Mucosa of gallbladder (tissue), 1 donor: Measurements from ENCODE around the gene MINAR1. TPM values are rescaled to one million over a fixed set of nuclear protein-coding genes. Genes with fewer than 3 reads are reported as not detected.
"Not testable (repeated sequence)": the region's sequence is repeated elsewhere in the genome, so short reads cannot be mapped to it uniquely, and the experiment has no call there.

ENCODE experiments used
- DNase-seq: peaks from one replicate; pipeline ENCODE4 v3.0.0-alpha.2; 2020; ENCODE audit warnings: low spot score
- total RNA-seq: library from RNA; stranded (reverse); gene quantifications from one replicate; pipeline ENCODE4 v1.2.1, GENCODE V29; 2021
- donor health status: DM: no; HTN: no; CAD: no.

The MINAR1 gene
- total RNA-seq, result 0.32 TPM

GRCh38 chr15:79431636-79432344, at the start of gene MINAR1:
TSS of gene MINAR1 (plus strand) at chr15:79432336. CDS start at chr15:79456148, 23,812 bp downstream.
- DNase-seq, result no peak

GRCh38 chr15:79394231-79394630, 37.9 kb upstream of the MINAR1 start:
- DNase-seq, result no peak

- DNase-seq, result no peak
These were observed 35.3 kb upstream of the MINAR1 start for GRCh38 chr15:79396850-79397249.

- DNase-seq, result no peak
These were observed 34.7 kb upstream of the MINAR1 start for GRCh38 chr15:79397269-79397910.

GRCh38 chr15:79399606-79400005, 32.5 kb upstream of the MINAR1 start:
- no peak for DNase-seq

GRCh38 chr15:79400650-79401049, 31.5 kb upstream of the MINAR1 start:
- DNase-seq, result no peak

GRCh38 chr15:79401301-79401700, 30.8 kb upstream of the MINAR1 start:
- DNase-seq, result no peak

GRCh38 chr15:79402136-79402535, 30.0 kb upstream of the MINAR1 start:
- no peak for DNase-seq

GRCh38 chr15:79403501-79403900, 28.6 kb upstream of the MINAR1 start:
- DNase-seq, result no peak

GRCh38 chr15:79406210-79406609, 25.9 kb upstream of the MINAR1 start:
- DNase-seq, result no peak

- no peak for DNase-seq
These were observed 24.1 kb upstream of the MINAR1 start for GRCh38 chr15:79408041-79408440.

- no peak for DNase-seq
These were observed 21.9 kb upstream of the MINAR1 start for GRCh38 chr15:79410237-79410636.

GRCh38 chr15:79412010-79412409, 20.1 kb upstream of the MINAR1 start:
- no peak for DNase-seq

- DNase-seq, result no peak
These were observed 19.7 kb upstream of the MINAR1 start for GRCh38 chr15:79412429-79412828.

GRCh38 chr15:79416876-79417275, 15.3 kb upstream of the MINAR1 start:
- no peak for DNase-seq

- no peak for DNase-seq
These were observed 13.3 kb upstream of the MINAR1 start for GRCh38 chr15:79418693-79419279.

- DNase-seq, result no peak
These were observed 6.4 kb upstream of the MINAR1 start for GRCh38 chr15:79425591-79426295.

- DNase-seq, result not testable (repeated sequence)
These were observed 5.2 kb upstream of the MINAR1 start for GRCh38 chr15:79426899-79427298.

GRCh38 chr15:79427781-79428598, 4.1 kb upstream of the MINAR1 start:
- DNase-seq, result no peak

- no peak for DNase-seq
These were observed 1.1 kb upstream of the MINAR1 start for GRCh38 chr15:79430901-79431635.
